Immature natural killer cell (primary cell): ENCODE measurements around the gene CLC. TPM values are rescaled to one million over a fixed set of nuclear protein-coding genes. Genes with fewer than 3 reads are reported as not detected.
"Not testable (repeated sequence)": the region's sequence is repeated elsewhere in the genome, so short reads cannot be mapped to it uniquely, and the experiment has no call there.

Experiments used
- DNase-seq, 3 donors: peaks; one replicate each; pipeline ENCODE4 v3.0.0; 2022; ENCODE audit warnings: mixed read lengths in 1 of 3
- H3K27ac Mint-ChIP-seq, 6 donors: one replicate each; pipeline ENCODE4 v1.8.0; 2020; ENCODE audit warnings: mixed read lengths in 6 of 6, mild to moderate bottlenecking in 5 of 6, inconsistent platforms in 4 of 6, moderate library complexity in 3 of 6
- H3K27me3 Mint-ChIP-seq, 3 donors: one replicate each; pipeline ENCODE4 v1.8.0; 2020 to 2021; ENCODE audit warnings: low read depth in 3 of 3, mild to moderate bottlenecking in 3 of 3, mixed read lengths in 3 of 3, moderate library complexity in 3 of 3, inconsistent platforms in 1 of 3
- H3K36me3 Mint-ChIP-seq, 3 donors: one replicate each; pipeline ENCODE4 v1.8.0; 2020; ENCODE audit warnings: mixed read lengths in 3 of 3, inconsistent platforms in 2 of 3, mild to moderate bottlenecking in 2 of 3
- H3K4me1 Mint-ChIP-seq, 2 donors: one replicate each; pipeline ENCODE4 v1.8.0; 2020; ENCODE audit warnings: inconsistent platforms in 2 of 2, mild to moderate bottlenecking in 2 of 2, mixed read lengths in 2 of 2, moderate library complexity in 1 of 2
- H3K4me3 Mint-ChIP-seq, 5 donors: one replicate each; pipeline ENCODE4 v1.8.0; 2020; ENCODE audit warnings: mild to moderate bottlenecking in 5 of 5, mixed read lengths in 5 of 5, inconsistent platforms in 3 of 5, moderate library complexity in 3 of 5
- H3K9me3 Mint-ChIP-seq, 6 donors: one replicate each; pipeline ENCODE4 v1.8.0; 2020; ENCODE audit warnings: mild to moderate bottlenecking in 6 of 6, mixed read lengths in 6 of 6, inconsistent platforms in 4 of 6, moderate library complexity in 3 of 6
- polyA plus RNA-seq, 3 donors: library from polyadenylated mRNA; unstranded; fragments of 300-500 nt; fragmentation: Illumina TruSeq; gene quantifications; one replicate each; pipeline ENCODE4 v1.2.3, GENCODE V29; 2021

Gene CLC
- polyA plus RNA-seq, 3 donors from 2014 or later: 2.4 to 12.8 (median 3.8) TPM

GRCh38 chr19:39710333-39710890, 27.4 kb downstream of the CLC start:
- Mint-ChIP-seq H3K9me3 (peaks cover 0 to 7% (median 0%) of the 10 kb centered on the region in 6 donors), H3K4me1 (no peaks in the 10 kb centered on the region), H3K36me3 (no peaks in the 10 kb centered on the region), H3K27ac (no peak overlapping the region), H3K27me3 (peaks cover 4 to 14% (median 13%) of the 10 kb centered on the region in 3 donors), H3K4me3 (no peak overlapping the region)
- no peak for DNase-seq

- Mint-ChIP-seq H3K4me1 (no peaks in the 10 kb centered on the region), H3K27ac (no peak overlapping the region), H3K9me3 (peaks cover 0 to 3% (median 0%) of the 10 kb centered on the region in 6 donors), H3K27me3 (peaks cover 4 to 14% (median 13%) of the 10 kb centered on the region in 3 donors), H3K4me3 (no peak overlapping the region), H3K36me3 (no peaks in the 10 kb centered on the region)
- DNase-seq: no peak
These were observed 28.6 kb downstream of the CLC start for GRCh38 chr19:39709026-39709872.

GRCh38 chr19:39708594-39708993, 29.2 kb downstream of the CLC start:
- H3K27ac Mint-ChIP-seq: no peak overlapping the region
- no peak for DNase-seq
- no peaks in the 10 kb centered on the region for H3K4me1 Mint-ChIP-seq
- H3K9me3 Mint-ChIP-seq: no peaks in the 10 kb centered on the region
- no peak overlapping the region for H3K4me3 Mint-ChIP-seq
- peaks cover 2 to 12% (median 10%) of the 10 kb centered on the region in 3 donors for H3K27me3 Mint-ChIP-seq
- no peaks in the 10 kb centered on the region for H3K36me3 Mint-ChIP-seq

GRCh38 chr19:39705578-39706188, 32.1 kb downstream of the CLC start:
- Mint-ChIP-seq H3K36me3 (no peaks in the 10 kb centered on the region), H3K4me1 (no peaks in the 10 kb centered on the region), H3K27ac (no peak overlapping the region), H3K4me3 (no peak overlapping the region), H3K9me3 (no peaks in the 10 kb centered on the region), H3K27me3 (peaks cover 0 to 13% (median 3%) of the 10 kb centered on the region in 3 donors)
- no peak for DNase-seq

- Mint-ChIP-seq H3K4me1 (no peaks in the 10 kb centered on the region), H3K27me3 (peaks cover 0 to 15% (median 3%) of the 10 kb centered on the region in 3 donors), H3K9me3 (no peaks in the 10 kb centered on the region), H3K27ac (no peak within 1 kb of the TSS), H3K36me3 (no peaks in the 10 kb centered on the region), H3K4me3 (no peak within 1 kb of the TSS)
- no peak for DNase-seq
These were observed 33.4 kb downstream of the CLC start, which contains the start of gene LGALS14 for GRCh38 chr19:39704181-39705044. LGALS14 (plus strand) TSS chr19:39704481; CDS start chr19:39704529, 48 bp downstream.

GRCh38 chr19:39701291-39701690, 36.5 kb downstream of the CLC start:
- H3K4me1 Mint-ChIP-seq: no peaks in the 10 kb centered on the region
- H3K36me3 Mint-ChIP-seq: no peaks in the 10 kb centered on the region
- no peaks in the 10 kb centered on the region for H3K9me3 Mint-ChIP-seq
- no peak overlapping the region for H3K27ac Mint-ChIP-seq
- H3K27me3 Mint-ChIP-seq: peaks cover 0 to 13% (median 3%) of the 10 kb centered on the region in 3 donors
- H3K4me3 Mint-ChIP-seq: no peak overlapping the region
- DNase-seq: no peak

- no peak for DNase-seq
- no peaks in the 10 kb centered on the region for H3K36me3 Mint-ChIP-seq
- H3K4me1 Mint-ChIP-seq: no peaks in the 10 kb centered on the region
- H3K27me3 Mint-ChIP-seq: peaks cover 0 to 13% (median 7%) of the 10 kb centered on the region in 3 donors
- no peak overlapping the region for H3K27ac Mint-ChIP-seq
- H3K4me3 Mint-ChIP-seq: no peak overlapping the region
- no peaks in the 10 kb centered on the region for H3K9me3 Mint-ChIP-seq
These were observed 39.3 kb downstream of the CLC start for GRCh38 chr19:39698535-39698934.

- no peak for DNase-seq
- Mint-ChIP-seq H3K27me3 (peaks cover 0 to 7% (median 7%) of the 10 kb centered on the region in 3 donors), H3K9me3 (no peaks in the 10 kb centered on the region), H3K4me1 (no peaks in the 10 kb centered on the region), H3K36me3 (no peaks in the 10 kb centered on the region), H3K4me3 (no peak overlapping the region), H3K27ac (no peak overlapping the region)
These were observed 41.4 kb downstream of the CLC start for GRCh38 chr19:39696387-39696786.

- Mint-ChIP-seq H3K27me3 (peaks cover 0 to 10% (median 7%) of the 10 kb centered on the region in 3 donors), H3K4me1 (no peaks in the 10 kb centered on the region), H3K27ac (no peak overlapping the region), H3K9me3 (peaks cover 0 to 1% (median 0%) of the 10 kb centered on the region in 6 donors), H3K4me3 (no peak overlapping the region), H3K36me3 (no peaks in the 10 kb centered on the region)
- no peak for DNase-seq
These were observed 42.1 kb downstream of the CLC start for GRCh38 chr19:39695759-39696158.

- H3K27ac Mint-ChIP-seq: no peak overlapping the region
- no peak for DNase-seq
- no peaks in the 10 kb centered on the region for H3K4me1 Mint-ChIP-seq
- no peak overlapping the region for H3K4me3 Mint-ChIP-seq
- no peaks in the 10 kb centered on the region for H3K36me3 Mint-ChIP-seq
- peaks cover 0 to 7% (median 6%) of the 10 kb centered on the region in 3 donors for H3K27me3 Mint-ChIP-seq
- H3K9me3 Mint-ChIP-seq: peaks cover 0 to 8% (median 0%) of the 10 kb centered on the region in 6 donors
These were observed 45.0 kb downstream of the CLC start for GRCh38 chr19:39692822-39693221.

GRCh38 chr19:39692166-39692565, 45.7 kb downstream of the CLC start:
- Mint-ChIP-seq H3K4me3 (no peak overlapping the region), H3K27me3 (peaks cover 0 to 7% (median 6%) of the 10 kb centered on the region in 3 donors), H3K27ac (no peak overlapping the region), H3K9me3 (peaks cover 0 to 8% (median 0%) of the 10 kb centered on the region in 6 donors), H3K4me1 (no peaks in the 10 kb centered on the region), H3K36me3 (no peaks in the 10 kb centered on the region)
- no peak for DNase-seq

GRCh38 chr19:39688637-39689036, 49.2 kb downstream of the CLC start:
- not testable (repeated sequence) for H3K4me1 Mint-ChIP-seq, H3K27me3 Mint-ChIP-seq, H3K36me3 Mint-ChIP-seq, H3K4me3 Mint-ChIP-seq, DNase-seq, H3K9me3 Mint-ChIP-seq, H3K27ac Mint-ChIP-seq

- H3K27me3 Mint-ChIP-seq: peaks cover 0 to 9% (median 4%) of the 10 kb centered on the region in 3 donors
- H3K9me3 Mint-ChIP-seq: peaks cover 0 to 8% (median 0%) of the 10 kb centered on the region in 6 donors
- DNase-seq: no peak
- no peak overlapping the region for H3K27ac Mint-ChIP-seq
- H3K36me3 Mint-ChIP-seq: no peaks in the 10 kb centered on the region
- H3K4me1 Mint-ChIP-seq: no peaks in the 10 kb centered on the region
- H3K4me3 Mint-ChIP-seq: no peak overlapping the region
These were observed 51.1 kb downstream of the CLC start for GRCh38 chr19:39686739-39687138.
